H1 (cell line): ENCODE results near the gene PIAS2. TPM values are rescaled to one million over a fixed set of nuclear protein-coding genes. Genes with fewer than 3 reads are reported as not detected.

Source experiments
- CTCF ChIA-PET: fragments of 300-600 bp; sonication (Branson Sonifier 250); formaldehyde crosslinking; loops from one replicate; lab custom pipeline; 2021; ENCODE audit not compliant: partially characterized antibody; lab: Charles Lee
- POLR2A ChIA-PET: fragments of 300-600 bp; sonication (Branson Sonifier 250); formaldehyde crosslinking; loops from one replicate; lab custom pipeline; 2021; ENCODE audit warnings: inconsistent platforms; ENCODE audit not compliant: partially characterized antibody; lab: Charles Lee
- DNase-seq, 2 experiments: peaks; one replicate each; pipeline versions ENCODE4 v3.0.0 to v3.0.0-alpha.2; 2010 to 2022; ENCODE audit warnings: low spot score in 2 of 2, low read depth in 1 of 2, mixed read lengths in 1 of 2
- FAIRE-seq: peaks from 2 replicates; lab custom pipeline; 2011; peaks lifted over from hg19 to GRCh38; lab: Jason Lieb, UNC
- H2AFZ ChIP-seq: 2 replicates; pipeline ENCODE4 v1.8.1; 2012; ENCODE audit warnings: low read length, inconsistent platforms
- H2AK5ac ChIP-seq: 2 replicates; pipeline ENCODE4 v1.6.1; 2013; ENCODE audit warnings: low read depth, low read length
- H2BK120ac ChIP-seq: replicated peaks from 2 replicates; pipeline ENCODE3; 2013; ENCODE audit warnings: low read depth, low read length, inconsistent platforms
- H2BK12ac ChIP-seq: 2 replicates; pipeline ENCODE4 v1.6.1; 2013; ENCODE audit warnings: low read depth, low read length
- H2BK15ac ChIP-seq: 2 replicates; pipeline ENCODE4 v1.6.1; 2013; ENCODE audit warnings: low read length
- H2BK20ac ChIP-seq: 2 replicates; pipeline ENCODE4 v1.6.1; 2013; ENCODE audit warnings: low read length
- H2BK5ac ChIP-seq: 2 replicates; pipeline ENCODE4 v1.6.1; 2013; ENCODE audit warnings: low read depth, low read length
- H3K14ac ChIP-seq: 2 replicates; pipeline ENCODE4 v1.6.1; 2013; ENCODE audit warnings: inconsistent platforms; ENCODE audit not compliant: insufficient read length
- H3K18ac ChIP-seq: 2 replicates; pipeline ENCODE4 v1.6.1; 2013; ENCODE audit warnings: low read length; ENCODE audit errors: extremely low read depth
- H3K23ac ChIP-seq: 2 replicates; pipeline ENCODE4 v1.6.1; 2013; ENCODE audit warnings: inconsistent platforms; ENCODE audit not compliant: insufficient read length
- H3K23me2 ChIP-seq: 2 replicates; pipeline ENCODE4 v1.6.1; 2013; ENCODE audit warnings: low read depth, low read length
- H3K27ac ChIP-seq: 2 replicates; pipeline ENCODE4 v1.6.1; 2011; ENCODE audit warnings: low read depth, low read length, inconsistent platforms
- H3K27me3 ChIP-seq, 4 experiments: replicated peaks in 1 of 4; 1 replicate in 1 of 4; 2 replicates in 3 of 4; pipeline versions ENCODE4 v1.6.1 to v1.8.1; 2011 to 2013; ENCODE audit warnings: low read length in 3 of 4, mild to moderate bottlenecking in 3 of 4, inconsistent platforms in 2 of 4, mixed read lengths in 2 of 4, moderate library complexity in 1 of 4; ENCODE audit not compliant: control insufficient read depth in 3 of 4, insufficient read depth in 3 of 4; ENCODE audit errors: extremely low read depth in 1 of 4
- H3K36me3 ChIP-seq, 4 experiments: 2 replicates each; pipeline versions ENCODE4 v1.6.1 to v1.8.1; 2011 to 2013; ENCODE audit warnings: mild to moderate bottlenecking in 4 of 4, low read length in 3 of 4, moderate library complexity in 2 of 4, control low read depth in 1 of 4, inconsistent platforms in 1 of 4; ENCODE audit not compliant: insufficient read depth in 4 of 4, control insufficient read depth in 2 of 4
- H3K4ac ChIP-seq: replicated peaks from 2 replicates; pipeline ENCODE3; 2013; ENCODE audit warnings: low read length, low read depth, mixed read lengths, inconsistent platforms; ENCODE audit not compliant: insufficient read length
- H3K4me1 ChIP-seq, 4 experiments: replicated peaks in 1 of 4; 1 replicate in 1 of 4; 2 replicates in 3 of 4; pipeline versions ENCODE4 v1.6.1 to v1.8.1; 2011 to 2013; ENCODE audit warnings: low read length in 3 of 4, inconsistent platforms in 2 of 4, mixed read lengths in 1 of 4; ENCODE audit not compliant: insufficient read depth in 4 of 4, control insufficient read depth in 3 of 4
- H3K4me2 ChIP-seq, 2 experiments: 2 replicates each; pipeline versions ENCODE4 v1.6.1 to v1.8.1; 2011 to 2013; ENCODE audit warnings: low read depth in 2 of 2, low read length in 2 of 2, control low read depth in 1 of 2, inconsistent platforms in 1 of 2, mild to moderate bottlenecking in 1 of 2; ENCODE audit not compliant: insufficient read depth in 1 of 2
- H3K4me3 ChIP-seq, 4 experiments: fragments of 200-600, 300-600 bp in 1 of 4; sonication (generic), shearing (Covaris generic), sonication (Bioruptor Twin) in 1 of 4; 2 replicates each; pipeline versions ENCODE4 v1.5.1 to v1.8.1; 2011 to 2016; ENCODE audit warnings: low read length in 4 of 4, low read depth in 3 of 4, control low read depth in 2 of 4, inconsistent platforms in 2 of 4, mild to moderate bottlenecking in 2 of 4, mixed read lengths in 1 of 4, moderate library complexity in 1 of 4; ENCODE audit not compliant: insufficient read depth in 2 of 4; ENCODE audit errors: extremely low read depth in 1 of 4
- H3K56ac ChIP-seq: replicated peaks from 2 replicates; pipeline ENCODE3; 2013; ENCODE audit warnings: low read depth, mild to moderate bottlenecking, mixed read lengths, low read length, inconsistent platforms; ENCODE audit not compliant: insufficient read length
- H3K79me1 ChIP-seq: 2 replicates; pipeline ENCODE4 v1.6.1; 2013; ENCODE audit warnings: low read depth, low read length, control low read depth
- H3K79me2 ChIP-seq, 2 experiments: 2 replicates each; pipeline versions ENCODE4 v1.6.1 to v1.8.1; 2012 to 2013; ENCODE audit warnings: low read length in 2 of 2, mild to moderate bottlenecking in 2 of 2, inconsistent platforms in 1 of 2; ENCODE audit not compliant: insufficient read depth in 2 of 2, control insufficient read depth in 1 of 2
- H3K9ac ChIP-seq, 4 experiments: replicated peaks in 1 of 4; 1 replicate in 1 of 4; 2 replicates in 3 of 4; pipeline versions ENCODE4 v1.6.1 to v1.8.1; 2011 to 2013; ENCODE audit warnings: low read depth in 3 of 4, low read length in 3 of 4, control low read depth in 2 of 4, mild to moderate bottlenecking in 2 of 4, moderate library complexity in 2 of 4, inconsistent platforms in 1 of 4; ENCODE audit errors: extremely low read depth in 1 of 4
- H3K9me3 ChIP-seq, 2 experiments: 2 replicates each; pipeline versions ENCODE4 v1.6.1 to v1.8.1; 2012 to 2013; ENCODE audit warnings: mild to moderate bottlenecking in 2 of 2, moderate library complexity in 2 of 2, control low read depth in 1 of 2, inconsistent platforms in 1 of 2, low read depth in 1 of 2, low read length in 1 of 2, mixed read lengths in 1 of 2; ENCODE audit not compliant: insufficient read depth in 2 of 2
- H4K20me1 ChIP-seq, 2 experiments: replicated peaks in 1 of 2; 2 replicates each; pipeline versions ENCODE3 to v1.8.1; 2011 to 2013; ENCODE audit warnings: inconsistent platforms in 2 of 2, low read length in 2 of 2, mild to moderate bottlenecking in 1 of 2; ENCODE audit not compliant: insufficient read depth in 2 of 2, control insufficient read depth in 1 of 2
- H4K5ac ChIP-seq: 2 replicates; pipeline ENCODE4 v1.6.1; 2013; ENCODE audit warnings: low read length, low read depth, mixed read lengths, inconsistent platforms; ENCODE audit not compliant: insufficient read length
- H4K8ac ChIP-seq: 2 replicates; pipeline ENCODE4 v1.8.0; 2013; ENCODE audit warnings: mild to moderate bottlenecking, moderate library complexity, low read length, inconsistent platforms; ENCODE audit not compliant: insufficient read depth; ENCODE audit errors: extremely low read depth
- H4K91ac ChIP-seq: replicated peaks from 2 replicates; pipeline ENCODE3; 2013; ENCODE audit warnings: low read length, mixed read lengths, inconsistent platforms; ENCODE audit not compliant: insufficient read length
- CTBP2 ChIP-seq: IDR thresholded peaks from 2 replicates; pipeline ENCODE4 v1.7.0; 2011; ENCODE audit warnings: borderline replicate concordance, mild to moderate bottlenecking, moderate library complexity, mixed read lengths, low read length; ENCODE audit not compliant: insufficient read depth, insufficient read length
- CTCF ChIP-seq, 3 experiments: IDR thresholded peaks; 1 replicate in 2 of 3; 2 replicates in 1 of 3; pipeline versions ENCODE4 v1.5.1 to v1.6.1; 2011; ENCODE audit warnings: low read length in 3 of 3, mild to moderate bottlenecking in 3 of 3, inconsistent platforms in 2 of 3, low read depth in 1 of 3, moderate library complexity in 1 of 3; ENCODE audit not compliant: insufficient read depth in 1 of 3; ENCODE audit errors: control extremely low read depth in 1 of 3
- EZH2 ChIP-seq: fragments of 200-600 bp; sonication (generic); IDR thresholded peaks from 2 replicates; pipeline ENCODE4 v1.7.1; 2012; ENCODE audit warnings: low read depth, mild to moderate bottlenecking, moderate library complexity, low read length, inconsistent platforms; ENCODE audit not compliant: severe bottlenecking
- FOSL1 ChIP-seq: IDR thresholded peaks from 2 replicates; pipeline ENCODE4 v1.6.1; 2011; ENCODE audit warnings: mild to moderate bottlenecking, low read depth, low read length, moderate library complexity; ENCODE audit not compliant: insufficient read depth
- NANOG ChIP-seq: IDR thresholded peaks from 2 replicates; pipeline ENCODE4 v1.6.1; 2011; ENCODE audit warnings: low read length, low read depth, mild to moderate bottlenecking, inconsistent platforms; ENCODE audit not compliant: insufficient read depth, poor library complexity, severe bottlenecking
- POLR2A ChIP-seq, 2 experiments: IDR thresholded peaks; 1 replicate in 1 of 2; 2 replicates in 1 of 2; pipeline ENCODE4 v1.6.1; 2011; ENCODE audit warnings: low read depth in 2 of 2, low read length in 2 of 2, mild to moderate bottlenecking in 2 of 2; ENCODE audit errors: control extremely low read depth in 1 of 2
- RNF2 ChIP-seq: fragments of 200-900, 300-1000 bp; sonication (generic); IDR thresholded peaks from 2 replicates; pipeline ENCODE4 v1.7.1; 2016; ENCODE audit warnings: borderline replicate concordance, low read depth, mild to moderate bottlenecking, antibody characterized with exemption, low read length; ENCODE audit not compliant: poor library complexity, severe bottlenecking; ENCODE audit errors: missing control alignments
- TEAD4 ChIP-seq: IDR thresholded peaks from 2 replicates; pipeline ENCODE4 v1.6.1; 2012; ENCODE audit warnings: low read depth, low read length, inconsistent platforms, mixed read lengths
- WGBS, 2 experiments: shearing (Covaris generic) in 1 of 2; methylation state at CpG; one replicate each; pipeline versions ENCODE4 v1.1.6 to v1.1.7; 2013 to 2015; ENCODE audit warnings: low lambda C conversion rate in 2 of 2, mixed read lengths in 2 of 2, inconsistent platforms in 1 of 2, low coverage in 1 of 2, missing lambda C conversion rate in 1 of 2; ENCODE audit not compliant: insufficient replicate concordance in 2 of 2, insufficient coverage in 1 of 2, insufficient read length in 1 of 2; ENCODE audit errors: extremely low coverage in 1 of 2, missing lambda C conversion rate in 1 of 2; 5-methylcytosine and 5-hydroxymethylcytosine counted together
- polyA plus RNA-seq, 7 experiments: library from polyadenylated mRNA; depleted of rRNA in 3 of 7; stranded (reverse) in 5 of 7; unstranded in 2 of 7; fragments of >200 nt in 5 of 7; fragments of 200-250 nt in 2 of 7; gene quantifications; 1 replicate in 5 of 7; 2 replicates in 1 of 7; 4 replicates in 1 of 7; pipeline versions ENCODE4 v1.2.1 to v1.2.3, GENCODE V29; 2011 to 2013; ENCODE audit warnings: missing spikeins in 2 of 7, mixed read lengths in 2 of 7
- total RNA-seq: library from RNA; stranded (reverse); fragmentation: NEBNext Ultra II Directional; extraction: Animal tissue kit (Norgen Biotek cat#: 25700); gene quantifications from 2 replicates; pipeline ENCODE4 v1.2.1, GENCODE V29; 2021

PIAS2 gene
- total and polyA plus RNA-seq, 2 of the 8 experiments (the other 6 are each of a cell fraction or from before 2014, with no cell fraction given) = 20.1 to 53.9 TPM

- Histone ChIP-seq H3K23me2 (no peaks in the 10 kb centered on the region), H3K79me2 (peaks cover 3 to 82% of the 10 kb centered on the region in 2 experiments; a peak in 3 of 4 replicates), H4K20me1 (peaks cover 0 to 2% of the 10 kb centered on the region in 2 experiments), H3K79me1 (peaks cover 4% of the 10 kb centered on the region), H2BK20ac (no peak overlapping the region), H2AFZ (no peak overlapping the region), H3K4me2 (peak overlapping the region; percentile 22 to 47; a peak in 3 of 4 replicates), H3K4me1 (no peaks in the 10 kb centered on the region), H3K4me3 (no peak overlapping the region), H4K5ac (no peak overlapping the region), H3K9me3 (peaks cover 2 to 11% of the 10 kb centered on the region in 2 experiments; a peak in 3 of 4 replicates), H3K23ac (no peak overlapping the region), H2BK12ac (no peak overlapping the region), H4K8ac (no peak overlapping the region), H3K9ac (no peak overlapping the region; a peak in 2 of 7 replicates), H3K27me3 (no peaks in the 10 kb centered on the region), H3K36me3 (peaks cover 0 to 25% (median 6%) of the 10 kb centered on the region in 4 experiments; a peak in 3 of 8 replicates), H3K14ac (no peak overlapping the region), H4K91ac (peak overlapping the region; percentile 54), H2AK5ac (no peak overlapping the region; the same call in 1 of the 2 replicates), H3K18ac (no peak overlapping the region), H2BK5ac (peak overlapping the region; percentile 86; the same call in 1 of the 2 replicates), H3K4ac (no peak overlapping the region), H2BK15ac (no peak overlapping the region), H3K27ac (peak overlapping the region; percentile 73; the same call in 1 of the 2 replicates), H2BK120ac (no peak overlapping the region), H3K56ac (no peak overlapping the region)
- ChIA-PET POLR2A (interaction anchor here (0.6 to 2.6 kb wide), 6 partner anchors 9 to 65 kb away, joined by 3 to 14 read pairs (median 4); partner anchors contain the start of genes KATNAL2 and PIAS2), CTCF (interaction anchor here (0.6 to 1.1 kb wide), 3 partner anchors 8 to 433 kb away, joined by 3 read pairs; no protein-coding TSS in a partner anchor)
- no peak for DNase-seq
- peak; percentile 58 for FAIRE-seq
- WGBS, 2 experiments = 49% methylated on average over 15 of the region's 15 CpGs; no CpG with 5 or more reads in 1 of the 2 experiments
- TF ChIP-seq POLR2A (IDR thresholded peaks at IDR 0.05; ENCODE audit: control extremely low read depth in 1 of 2, low read depth in 2 of 2, low read length in 2 of 2) (0 out of 3 replicates have a peak, but pooled peaks of 1 of the 2 experiments have one; percentile 14), NANOG (no peak), CTCF (IDR thresholded peaks at IDR 0.05; ENCODE audit: control extremely low read depth in 1 of 3, insufficient read depth in 1 of 3, low read depth in 1 of 3, low read length in 3 of 3) (no peak), RNF2 (no peak), EZH2 (no peak), FOSL1 (no peak), CTBP2 (no peak), TEAD4 (no peak)
Observed at GRCh38 chr18:46877329-46877987, 39.8 kb downstream of the PIAS2 start.
